LNCAP (cell line): ENCODE measurements around the gene MYNN.

Experiments
- TF ChIP-seq, protein P1 (sequence below): fragments of 450-650 bp; IDR thresholded peaks from 2 replicates; pipeline ENCODE4 v1.5.1; 2017; ENCODE audit warnings: mild to moderate bottlenecking

The MYNN gene

DNA sequence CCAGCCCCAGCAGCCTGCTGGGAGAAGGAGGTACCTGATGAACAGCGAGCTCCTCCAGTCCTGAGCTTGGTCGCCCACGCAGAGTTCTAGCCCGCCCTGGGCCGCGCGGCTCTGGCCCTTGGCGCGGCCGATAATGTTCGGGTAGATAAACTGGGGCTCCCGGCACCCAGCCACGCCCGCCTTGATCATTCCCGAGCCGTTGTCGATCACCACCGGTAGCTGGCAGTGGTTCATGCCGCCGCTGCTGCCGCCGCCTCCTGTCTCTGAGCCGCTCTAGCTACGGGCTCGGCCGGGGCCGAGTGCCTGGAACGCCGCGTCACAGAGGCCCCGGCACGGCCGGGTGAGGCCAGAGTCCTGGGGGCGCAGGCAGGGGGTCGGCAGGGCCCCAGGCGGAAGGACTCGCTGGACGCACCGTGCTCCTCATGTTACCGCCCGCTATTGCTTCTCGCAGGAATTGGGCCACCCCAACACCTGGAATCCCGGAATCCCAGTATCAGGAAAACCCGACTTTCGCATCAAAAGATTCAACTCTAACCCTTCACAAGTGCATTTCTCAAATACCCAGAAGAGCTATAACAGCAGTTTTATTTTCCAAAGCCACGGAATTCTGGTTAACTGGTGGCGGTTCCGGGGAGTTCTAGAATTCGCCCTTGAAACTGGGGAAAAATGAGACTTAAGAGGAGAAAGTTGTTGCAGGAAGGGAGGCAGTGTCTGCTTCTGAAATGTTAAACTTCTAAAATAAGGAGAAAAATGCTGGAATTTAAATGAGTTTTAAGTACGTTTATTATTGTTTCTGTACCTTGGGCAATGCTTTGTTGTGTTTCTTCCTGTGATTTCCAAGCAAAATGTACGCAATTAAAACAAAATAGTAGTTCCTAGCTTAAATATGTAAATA is 3.7 kb upstream of the MYNN start, which contains the start of gene ACTRT3:
Gene ACTRT3, minus strand, starts transcription at position 275 of the 895 bp plus-strand sequence. Its CDS starts 41 bp downstream, at position 234.
- TF ChIP-seq, protein P1, sequence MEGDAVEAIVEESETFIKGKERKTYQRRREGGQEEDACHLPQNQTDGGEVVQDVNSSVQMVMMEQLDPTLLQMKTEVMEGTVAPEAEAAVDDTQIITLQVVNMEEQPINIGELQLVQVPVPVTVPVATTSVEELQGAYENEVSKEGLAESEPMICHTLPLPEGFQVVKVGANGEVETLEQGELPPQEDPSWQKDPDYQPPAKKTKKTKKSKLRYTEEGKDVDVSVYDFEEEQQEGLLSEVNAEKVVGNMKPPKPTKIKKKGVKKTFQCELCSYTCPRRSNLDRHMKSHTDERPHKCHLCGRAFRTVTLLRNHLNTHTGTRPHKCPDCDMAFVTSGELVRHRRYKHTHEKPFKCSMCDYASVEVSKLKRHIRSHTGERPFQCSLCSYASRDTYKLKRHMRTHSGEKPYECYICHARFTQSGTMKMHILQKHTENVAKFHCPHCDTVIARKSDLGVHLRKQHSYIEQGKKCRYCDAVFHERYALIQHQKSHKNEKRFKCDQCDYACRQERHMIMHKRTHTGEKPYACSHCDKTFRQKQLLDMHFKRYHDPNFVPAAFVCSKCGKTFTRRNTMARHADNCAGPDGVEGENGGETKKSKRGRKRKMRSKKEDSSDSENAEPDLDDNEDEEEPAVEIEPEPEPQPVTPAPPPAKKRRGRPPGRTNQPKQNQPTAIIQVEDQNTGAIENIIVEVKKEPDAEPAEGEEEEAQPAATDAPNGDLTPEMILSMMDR, result no peak

DNA sequence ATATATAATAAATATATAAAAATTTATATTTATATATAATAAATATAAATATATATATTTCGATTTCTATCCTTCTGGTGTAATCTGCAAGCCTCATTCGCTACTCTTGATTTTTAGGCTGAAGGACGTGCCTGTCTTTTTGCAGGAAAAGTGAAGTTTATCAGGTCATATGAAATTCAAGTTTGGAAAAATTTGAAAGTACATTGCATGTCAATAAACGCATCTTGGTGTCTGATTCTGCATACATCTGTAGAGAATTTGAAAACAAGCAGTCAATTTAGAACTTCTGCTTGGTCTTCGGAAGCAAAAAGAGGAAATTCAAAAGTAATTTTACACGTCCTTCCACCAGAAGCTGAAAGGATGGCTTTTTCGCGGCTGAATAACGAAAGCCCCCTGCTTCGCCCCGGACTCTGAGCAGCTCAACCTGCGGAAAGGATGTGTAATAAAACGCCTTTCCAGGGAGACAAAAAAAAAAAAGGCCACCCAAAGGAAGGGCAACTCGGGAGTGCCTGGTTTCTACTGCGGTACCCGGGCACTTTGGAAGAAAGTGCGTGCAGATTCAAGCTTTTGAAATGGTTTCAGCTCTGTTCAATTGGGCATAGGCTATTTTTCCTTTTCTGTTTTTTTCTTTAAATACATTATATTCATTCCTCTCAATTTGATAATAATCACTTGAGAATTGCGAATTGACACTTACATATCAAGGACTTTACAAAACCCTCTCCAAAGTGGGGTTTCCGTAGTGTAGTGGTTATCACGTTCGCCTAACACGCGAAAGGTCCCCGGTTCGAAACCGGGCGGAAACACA is 1.5 kb upstream of the MYNN start:
- TF ChIP-seq, protein P1, result no peak

- TF ChIP-seq, protein P1, result no peak
These were observed 795 bp upstream of the MYNN start for GRCh38 chr3:169772305-169772896.

GRCh38 chr3:169774186-169774585 is 990 bp downstream of the MYNN start:
- TF ChIP-seq, protein P1, result no peak

DNA sequence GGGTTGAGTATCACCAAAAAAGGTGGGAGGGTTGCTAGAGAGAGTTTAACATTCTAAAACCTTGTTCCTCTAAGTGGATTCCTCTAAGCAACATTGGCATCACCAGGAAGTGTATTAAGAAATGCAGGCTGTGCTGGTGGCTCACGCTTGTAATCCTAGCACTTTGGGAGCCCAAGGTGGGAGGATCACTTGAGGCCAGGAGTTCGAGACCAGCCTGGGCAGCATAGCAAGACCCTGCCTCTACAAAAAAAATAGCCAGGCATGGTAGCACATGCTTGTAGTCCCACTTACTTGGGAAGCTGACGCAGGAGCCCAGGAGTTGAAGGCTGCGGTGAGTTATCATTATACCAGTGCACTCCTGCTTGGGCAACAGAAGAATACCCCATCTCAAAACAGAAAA is 4.6 kb downstream of the MYNN start:
- TF ChIP-seq, protein P1, result no peak

- TF ChIP-seq, protein P1, result no peak
These were observed 7.5 kb downstream of the MYNN start for GRCh38 chr3:169780742-169781141.

- TF ChIP-seq, protein P1, result no peak
These were observed 8.1 kb downstream of the MYNN start for GRCh38 chr3:169781209-169781855.
